Anterior cingulate cortex (tissue), 58 donors: Measurements from ENCODE around the gene FKBP4.
"Not testable (repeated sequence)": the region's sequence is repeated elsewhere in the genome, so short reads cannot be mapped to it uniquely, and the experiment has no call there.

Experiments
- DNase-seq, 58 donors: peaks; one replicate each; lab custom pipeline; 2025; lab: John Stamatoyannopoulos, UW

FKBP4 gene, protein sequence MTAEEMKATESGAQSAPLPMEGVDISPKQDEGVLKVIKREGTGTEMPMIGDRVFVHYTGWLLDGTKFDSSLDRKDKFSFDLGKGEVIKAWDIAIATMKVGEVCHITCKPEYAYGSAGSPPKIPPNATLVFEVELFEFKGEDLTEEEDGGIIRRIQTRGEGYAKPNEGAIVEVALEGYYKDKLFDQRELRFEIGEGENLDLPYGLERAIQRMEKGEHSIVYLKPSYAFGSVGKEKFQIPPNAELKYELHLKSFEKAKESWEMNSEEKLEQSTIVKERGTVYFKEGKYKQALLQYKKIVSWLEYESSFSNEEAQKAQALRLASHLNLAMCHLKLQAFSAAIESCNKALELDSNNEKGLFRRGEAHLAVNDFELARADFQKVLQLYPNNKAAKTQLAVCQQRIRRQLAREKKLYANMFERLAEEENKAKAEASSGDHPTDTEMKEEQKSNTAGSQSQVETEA

DNA sequence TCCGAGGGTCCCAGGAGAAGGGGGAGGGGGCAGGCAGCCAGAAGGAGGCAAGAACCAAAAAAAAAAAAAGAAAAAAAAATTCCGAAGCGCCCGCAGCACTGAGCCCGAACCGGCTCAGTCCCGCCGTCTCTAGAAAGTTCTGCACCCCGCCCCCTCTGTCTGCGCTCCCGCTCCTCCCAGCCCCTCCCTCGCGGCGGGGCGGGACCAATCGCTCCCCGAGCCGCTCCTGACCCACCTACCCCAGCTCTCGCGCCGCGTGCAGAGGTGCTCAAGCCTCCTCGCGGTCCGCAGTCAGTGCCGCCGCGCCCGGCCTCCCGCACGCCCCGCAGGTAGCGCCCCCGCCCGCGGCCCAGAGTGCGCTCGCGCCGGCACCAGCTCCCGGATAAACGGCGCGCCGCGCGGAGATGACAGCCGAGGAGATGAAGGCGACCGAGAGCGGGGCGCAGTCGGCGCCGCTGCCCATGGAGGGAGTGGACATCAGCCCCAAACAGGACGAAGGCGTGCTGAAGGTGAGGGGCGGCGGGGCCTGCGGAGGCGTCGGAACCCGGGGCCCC, at the start of gene FKBP4:
Gene FKBP4, plus strand, starts transcription at position 235 of the 554 bp plus-strand sequence. Its CDS starts 170 bp downstream, at position 405.
- peak; percentile 19 to 96 (median 88) for DNase-seq

DNA sequence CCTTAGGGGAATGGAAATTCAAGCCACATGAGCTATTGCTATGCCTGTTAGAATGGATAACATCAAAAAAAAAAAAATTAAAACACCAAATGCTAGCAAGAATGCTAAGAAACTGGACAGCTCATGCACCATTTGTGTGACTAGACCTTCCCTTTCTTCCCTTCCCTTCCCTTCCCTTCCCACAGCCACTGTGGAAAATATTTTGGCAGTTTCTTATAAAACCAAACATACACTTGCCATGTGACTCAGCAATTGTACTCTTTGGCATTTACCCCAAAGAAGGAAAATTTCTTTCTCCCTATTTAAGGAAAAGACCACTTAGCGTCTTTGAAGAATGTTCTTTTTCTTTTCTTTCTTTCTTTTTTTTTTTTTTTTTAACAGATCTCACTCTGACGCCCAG, 49.1 kb upstream of the FKBP4 start:
- DNase-seq: no peak

DNA sequence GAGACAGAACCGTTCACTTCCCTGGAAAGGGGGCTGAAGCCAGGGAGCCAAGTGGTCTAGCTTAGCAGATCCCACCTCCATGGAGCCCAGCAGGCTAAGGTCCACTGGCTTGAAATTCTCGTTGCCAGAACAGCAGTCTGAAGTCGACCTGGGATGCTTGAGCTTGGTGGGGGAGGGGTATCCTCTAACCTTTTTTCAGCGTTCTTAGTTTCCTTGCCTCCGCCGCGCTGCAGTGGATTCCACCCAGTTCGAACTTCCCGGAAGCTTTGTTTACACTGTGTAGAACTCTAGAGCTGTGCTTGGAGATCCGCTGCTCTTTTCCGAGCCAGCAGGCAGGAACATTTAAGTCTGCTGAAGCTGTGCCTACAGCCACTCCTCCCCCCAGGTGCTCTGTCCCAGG, 45.2 kb upstream of the FKBP4 start:
- DNase-seq: no peak

DNA sequence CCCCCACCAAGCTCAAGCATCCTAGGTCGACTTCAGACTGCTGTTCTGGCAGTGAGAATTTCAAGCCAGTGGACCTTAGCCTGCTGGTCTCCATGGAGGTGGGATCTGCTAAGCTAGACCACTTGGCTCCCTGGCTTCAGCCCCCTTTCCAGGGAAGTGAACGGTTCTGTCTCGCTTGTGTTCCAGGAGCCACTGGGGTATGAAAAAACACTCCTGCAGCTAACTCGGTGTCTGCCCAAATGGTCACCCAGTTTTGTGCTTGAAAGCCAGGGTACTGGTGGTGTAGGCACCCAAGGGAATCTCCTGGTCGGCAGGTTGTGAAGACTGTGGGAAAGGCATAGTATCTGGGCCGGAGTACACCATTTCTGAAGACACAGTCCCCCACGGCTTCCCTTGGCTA, 44.6 kb upstream of the FKBP4 start:
- DNase-seq: no peak

DNA sequence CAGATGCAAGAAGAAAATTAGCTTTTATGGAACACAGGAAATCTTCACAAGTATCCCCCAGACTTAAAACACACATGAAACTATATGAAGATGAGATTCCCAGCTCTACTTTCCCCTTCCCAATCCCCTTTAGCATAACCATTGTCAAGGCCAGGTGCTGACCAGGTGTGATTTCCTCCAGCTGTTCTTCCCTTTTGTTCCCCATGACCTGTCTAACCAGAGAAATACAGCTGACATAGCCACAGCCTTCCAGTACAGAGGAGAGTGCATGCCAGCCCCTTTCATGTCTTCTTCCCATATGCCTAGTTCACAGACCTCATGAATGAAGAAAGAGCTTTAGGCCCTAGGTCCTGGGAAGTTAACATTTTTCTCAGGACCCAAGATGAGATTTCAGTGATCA, 43.5 kb upstream of the FKBP4 start:
- DNase-seq: no peak

DNA sequence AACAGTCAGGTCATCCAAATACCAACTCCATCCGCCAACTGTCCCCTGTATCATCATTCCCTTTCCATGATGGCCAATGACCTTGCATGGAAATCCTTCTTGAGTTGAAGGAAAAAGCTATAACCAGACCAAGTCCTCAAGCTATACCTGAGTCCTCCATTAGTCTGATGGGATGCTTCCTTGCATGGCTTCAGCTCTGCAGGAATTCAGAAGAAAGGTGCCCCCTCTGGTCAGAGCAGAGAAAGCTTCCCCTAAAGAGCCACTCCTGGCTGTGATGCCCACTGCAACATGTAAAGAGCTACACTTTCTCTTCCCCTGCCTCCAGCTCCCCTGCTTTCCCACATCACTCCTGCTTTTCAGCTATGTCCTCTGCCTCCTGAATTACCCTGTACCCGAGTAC, 43.1 kb upstream of the FKBP4 start:
- DNase-seq: no peak

DNA sequence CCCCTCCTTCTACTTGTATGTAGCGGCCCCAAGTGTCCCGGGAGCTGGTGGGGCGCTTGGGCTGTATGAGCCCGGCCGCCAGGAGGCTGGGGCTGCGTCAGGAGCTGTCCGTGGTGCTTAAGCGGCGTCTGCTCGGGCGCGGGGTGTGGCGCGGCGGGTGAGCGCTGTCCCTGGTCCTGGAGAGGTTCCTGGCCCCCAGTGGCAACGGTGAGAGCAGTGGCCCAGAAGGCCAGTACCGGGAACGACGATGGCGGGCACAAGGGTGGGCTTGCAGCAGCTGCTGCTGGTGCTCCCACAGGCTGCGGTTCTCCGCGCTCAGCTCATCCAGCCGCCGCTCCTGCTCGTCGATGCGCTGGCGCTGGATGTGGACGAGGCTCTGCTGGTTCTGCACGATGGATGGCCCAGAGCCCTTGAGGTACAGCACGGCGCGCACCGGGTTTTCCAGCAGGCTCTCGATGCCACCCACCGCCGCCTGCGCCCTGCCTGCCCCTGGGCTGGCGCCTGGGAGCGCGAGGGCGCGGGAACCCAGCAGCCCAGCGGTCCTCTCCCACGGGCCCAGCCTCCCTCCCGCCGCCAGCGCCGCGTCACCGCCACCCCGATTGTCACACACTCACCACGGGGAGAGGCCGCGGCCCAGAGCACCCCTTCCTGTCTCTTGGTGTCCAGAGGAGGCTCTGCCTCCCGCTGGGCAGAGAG, 41.9 kb upstream of the FKBP4 start:
- DNase-seq: peak in 48 of 58 donors; percentile 6 to 60 (median 30)

DNA sequence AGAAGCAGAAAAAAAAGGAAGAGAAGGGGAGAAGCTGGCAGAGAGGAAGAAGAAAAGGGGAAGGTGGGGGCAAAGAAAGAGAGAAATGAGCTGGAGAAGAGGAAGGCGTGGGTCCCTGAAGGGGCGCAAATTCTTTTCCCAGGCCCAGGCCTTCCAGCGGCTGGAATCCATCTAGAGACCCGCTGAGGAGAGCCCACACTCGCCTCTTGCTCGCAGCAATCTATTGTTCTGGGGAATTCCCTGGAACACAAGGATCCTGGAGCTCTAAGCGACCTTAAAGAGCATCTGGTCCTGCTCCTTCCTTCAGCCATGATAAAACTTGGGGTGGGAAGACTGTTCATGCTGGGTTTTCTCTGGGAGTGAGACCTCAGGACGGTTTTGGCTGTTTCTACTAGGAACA, 41.2 kb upstream of the FKBP4 start:
- DNase-seq: no peak

DNA sequence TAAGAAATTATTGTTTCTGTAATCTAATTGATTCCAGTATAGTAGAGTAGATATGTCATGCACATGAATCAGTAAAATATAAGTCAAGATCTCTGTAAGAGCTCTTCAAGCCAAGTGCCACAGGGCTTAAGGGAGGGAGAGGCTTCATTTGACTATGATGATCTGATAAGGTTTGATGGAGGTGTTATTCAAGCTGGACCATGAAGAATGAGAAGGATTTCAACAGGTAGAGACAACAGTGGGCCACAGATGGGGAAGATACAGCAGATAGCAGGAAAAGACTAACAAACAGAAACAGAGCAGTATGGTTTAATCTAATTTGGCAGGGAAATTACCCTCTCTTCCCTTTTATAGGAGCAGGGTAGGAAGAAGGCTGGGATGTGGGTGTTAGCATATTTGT, 40.6 kb upstream of the FKBP4 start:
- DNase-seq: no peak

DNA sequence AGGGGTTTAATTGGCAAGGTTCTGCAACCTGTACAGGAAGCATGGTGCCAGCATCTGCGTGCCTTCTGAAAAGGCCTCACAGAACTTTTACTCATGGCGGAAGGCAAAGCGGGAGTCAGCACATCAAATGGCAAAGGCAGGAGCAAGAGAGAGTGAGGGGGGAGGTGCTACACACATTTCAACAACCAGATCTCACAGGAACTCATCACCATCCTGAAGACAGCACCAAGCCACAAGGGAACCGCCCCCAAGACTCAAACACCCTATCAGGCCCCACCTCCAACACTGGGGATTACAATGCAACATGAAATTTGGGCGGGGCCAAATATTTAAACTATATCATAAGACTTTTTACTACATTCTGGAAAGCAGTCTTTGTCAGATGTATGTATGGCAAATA, 38.0 kb upstream of the FKBP4 start:
- DNase-seq: no peak

DNA sequence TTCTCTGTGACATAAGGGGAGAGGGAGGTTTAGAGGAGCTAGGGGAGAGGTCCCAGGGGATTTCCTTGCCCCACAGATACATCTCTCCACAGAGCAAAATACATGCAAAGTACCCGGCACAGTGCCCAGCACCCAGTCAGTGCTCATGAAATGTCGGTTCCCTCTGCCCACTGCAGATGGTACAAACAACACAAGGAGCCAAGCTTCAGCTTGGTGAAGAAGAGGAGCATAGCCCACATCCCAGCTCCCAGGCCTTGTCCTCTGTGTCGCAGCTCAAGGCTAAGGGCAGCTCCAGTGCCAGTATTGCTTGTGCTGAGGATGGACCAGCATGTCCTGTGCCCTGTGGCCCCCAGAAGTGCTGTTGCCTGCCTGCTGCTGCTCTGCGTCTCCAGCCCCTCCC, 35.0 kb upstream of the FKBP4 start:
- no peak for DNase-seq

DNA sequence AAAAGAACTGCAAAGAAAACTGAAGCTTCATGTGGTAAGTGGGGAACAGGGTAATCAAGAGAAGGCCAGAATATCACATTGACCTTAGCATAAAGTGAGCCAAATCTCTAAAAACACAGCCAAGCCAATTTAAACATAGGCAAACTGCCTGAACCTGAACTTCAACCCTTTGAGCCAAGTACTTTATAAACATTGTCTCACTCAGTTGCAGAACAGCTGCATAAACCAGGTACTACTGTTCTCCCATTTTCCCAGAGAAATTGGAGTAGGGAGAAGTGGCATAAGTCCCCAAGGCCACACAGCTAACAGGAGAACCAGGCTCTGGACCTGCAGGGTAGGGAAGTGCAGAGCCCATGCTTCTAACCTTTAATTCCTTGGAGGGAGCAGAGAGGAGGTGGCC, 30.4 kb upstream of the FKBP4 start:
- DNase-seq: no peak

DNA sequence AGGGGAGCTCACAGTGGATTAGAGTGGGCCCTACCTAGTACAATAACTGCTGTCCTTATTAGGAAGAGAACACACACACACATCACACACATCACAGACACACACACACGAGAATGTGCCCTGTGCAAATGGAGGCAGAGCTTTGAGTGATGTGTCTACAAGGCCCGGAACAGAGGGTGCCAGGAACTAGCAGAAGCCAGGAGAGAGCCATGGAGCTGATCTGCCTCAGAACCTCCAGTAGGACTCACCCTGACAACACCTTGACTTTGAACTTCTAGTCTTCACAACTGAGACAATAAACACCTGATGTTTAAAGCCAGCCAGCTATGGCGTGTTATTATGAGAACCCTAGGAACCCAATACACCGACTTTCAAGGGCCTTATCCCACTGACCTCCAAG, 29.7 kb upstream of the FKBP4 start:
- no peak for DNase-seq

DNA sequence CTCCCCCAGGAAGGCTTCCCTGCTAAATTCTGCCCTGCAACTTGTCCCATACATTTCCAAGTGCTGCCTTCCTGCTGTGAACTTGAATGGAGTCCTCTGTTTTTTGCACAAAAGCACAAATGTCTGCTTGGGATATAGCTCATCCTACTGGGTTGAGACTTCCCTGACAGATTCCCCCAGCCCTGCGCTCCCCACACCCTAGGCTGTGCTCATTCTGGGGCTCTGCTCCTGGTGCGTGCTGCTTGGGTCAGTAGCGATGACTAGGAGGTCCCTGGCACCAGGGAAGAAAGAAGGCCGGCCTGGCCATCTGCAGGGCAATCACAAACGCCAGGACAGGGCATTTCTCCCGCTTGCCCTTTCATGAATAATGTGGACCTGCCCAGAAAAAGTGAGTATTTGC, 29.2 kb upstream of the FKBP4 start:
- DNase-seq: no peak

DNA sequence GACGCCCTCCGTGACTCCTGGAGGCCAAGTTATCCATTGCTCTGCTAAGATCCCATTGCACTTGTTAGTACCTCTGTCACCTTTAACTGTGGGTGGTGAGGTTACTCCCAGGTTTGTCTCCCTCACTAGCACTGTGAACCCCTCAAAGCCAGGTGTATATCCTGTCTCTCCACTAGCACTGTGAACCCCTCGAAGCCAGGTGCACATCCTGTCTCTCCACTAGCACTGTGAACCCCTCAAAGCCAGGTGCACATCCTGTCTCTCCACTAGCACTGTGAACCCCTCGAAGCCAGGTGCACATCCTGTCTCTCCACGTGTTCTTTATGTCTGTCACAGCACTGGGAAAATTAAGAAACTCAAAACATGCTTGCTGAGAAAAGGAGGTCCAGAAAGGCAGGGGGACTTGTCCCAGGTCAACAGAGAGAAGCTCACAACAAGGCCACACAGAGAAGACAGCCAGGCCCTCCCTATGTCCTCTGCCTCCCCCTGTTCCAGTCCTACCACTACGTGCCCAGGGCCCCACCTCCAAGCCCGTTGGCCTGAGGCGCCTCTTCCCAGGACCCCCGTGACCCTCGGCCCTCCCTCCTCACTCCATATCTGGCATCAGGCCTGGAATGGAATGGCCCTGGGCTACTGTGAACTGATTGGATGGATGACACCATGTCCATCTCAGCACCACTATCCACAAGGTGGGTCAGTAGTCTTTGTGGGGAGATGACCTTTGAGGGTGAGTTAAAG, 26.4 kb upstream of the FKBP4 start:
- no peak for DNase-seq

DNA sequence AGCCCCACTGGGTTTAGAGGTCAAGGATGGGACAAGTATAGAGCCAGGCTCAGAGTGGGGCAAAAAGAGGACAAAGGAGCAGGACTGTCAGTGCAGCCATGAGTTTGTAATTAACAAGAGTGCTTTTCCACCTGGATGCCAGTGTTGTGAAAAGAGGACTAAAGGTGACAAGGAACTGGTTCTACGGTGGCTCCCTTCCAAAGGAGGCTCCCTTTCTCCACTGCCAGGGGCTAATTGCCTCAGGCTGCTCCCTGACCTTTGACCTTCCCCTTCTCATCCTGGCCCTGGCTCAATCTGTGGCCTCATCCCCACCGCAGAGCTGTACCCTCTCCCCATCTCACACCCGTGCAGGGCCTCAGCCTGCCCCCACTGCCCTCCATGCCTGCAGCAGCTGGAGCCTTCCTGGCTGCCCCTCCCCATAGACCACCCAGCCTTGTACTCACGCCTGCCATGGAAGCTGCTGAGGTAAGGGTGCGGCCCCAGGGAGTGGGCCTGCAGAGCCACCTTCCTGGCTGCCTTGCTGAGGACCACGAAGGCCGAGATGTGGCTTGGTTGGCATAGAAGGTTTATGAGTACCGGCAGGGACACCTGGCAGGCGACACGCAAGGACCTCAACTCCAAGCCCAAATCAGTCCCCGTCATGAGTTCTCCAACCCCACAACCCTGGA, 24.8 kb upstream of the FKBP4 start:
- DNase-seq: no peak

DNA sequence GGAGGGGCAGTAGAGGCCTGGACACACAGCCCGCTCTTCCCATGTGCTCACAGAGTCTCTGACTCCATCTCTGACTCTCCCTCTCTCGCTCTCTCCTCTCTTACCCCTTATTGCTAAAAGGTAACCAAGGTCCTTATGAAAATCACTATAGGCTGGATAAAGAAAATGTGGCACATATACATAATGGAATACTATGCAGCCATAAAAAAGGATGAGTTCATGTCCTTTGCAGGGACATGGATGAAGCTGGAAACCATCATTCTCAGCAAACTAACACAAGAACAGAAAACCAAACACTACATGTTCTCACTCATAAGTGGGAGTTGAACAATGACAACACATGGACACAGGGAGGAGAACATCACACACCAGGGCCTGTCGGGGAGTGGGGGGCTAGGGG, 24.2 kb upstream of the FKBP4 start:
- not testable (repeated sequence) for DNase-seq

DNA sequence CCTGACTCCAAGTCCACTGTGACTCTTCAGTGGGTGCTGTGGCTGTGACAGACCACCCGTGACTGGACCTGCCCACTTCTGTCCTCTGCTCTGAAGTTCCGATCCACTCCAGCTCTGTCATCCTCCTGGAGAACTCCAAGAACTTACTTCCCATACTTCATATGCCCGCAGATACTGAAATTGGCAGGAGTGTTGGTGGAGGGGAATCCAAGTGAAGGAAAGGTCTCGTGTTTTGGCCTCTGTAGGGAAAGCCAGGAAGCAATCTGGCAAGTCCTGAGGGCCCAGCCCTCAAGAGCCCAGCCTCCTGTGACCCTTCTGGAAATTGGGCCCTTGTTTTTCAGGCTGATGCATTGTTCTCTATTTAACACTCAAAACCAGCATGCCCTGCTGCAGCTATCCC, 22.4 kb upstream of the FKBP4 start:
- no peak for DNase-seq

DNA sequence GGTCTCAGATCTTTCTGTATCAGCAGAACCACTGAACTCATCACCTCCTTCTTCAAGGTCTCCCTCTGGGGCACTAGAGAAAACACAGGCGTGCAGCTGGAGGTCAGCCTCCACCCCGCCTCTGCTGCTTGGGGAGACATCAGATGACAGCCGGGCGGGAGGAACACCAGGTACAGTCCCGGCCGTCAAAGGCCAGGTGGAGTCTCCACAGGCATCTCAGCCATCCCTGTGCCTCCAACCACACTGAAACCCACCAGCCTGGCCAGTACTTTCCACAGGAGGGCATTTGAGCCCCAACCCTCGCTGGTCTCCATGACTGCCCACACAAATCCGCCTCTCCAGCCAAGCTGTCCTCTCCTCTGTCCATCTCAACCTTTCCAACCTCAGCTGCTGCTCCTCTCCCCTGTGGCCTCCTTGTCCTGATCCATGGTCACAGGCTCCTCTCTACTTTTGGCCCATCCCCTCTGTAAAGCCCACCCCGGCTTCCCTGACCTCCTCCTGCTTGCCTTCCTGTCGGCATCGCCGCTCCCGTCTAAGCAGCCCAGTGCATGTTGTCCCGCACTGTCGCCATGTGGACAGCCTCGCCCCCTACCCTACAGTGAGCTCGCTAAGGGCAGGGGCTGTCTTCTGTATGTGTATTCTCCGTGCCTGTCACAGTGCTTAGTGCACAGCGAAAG, 21.4 kb upstream of the FKBP4 start:
- DNase-seq: no peak

DNA sequence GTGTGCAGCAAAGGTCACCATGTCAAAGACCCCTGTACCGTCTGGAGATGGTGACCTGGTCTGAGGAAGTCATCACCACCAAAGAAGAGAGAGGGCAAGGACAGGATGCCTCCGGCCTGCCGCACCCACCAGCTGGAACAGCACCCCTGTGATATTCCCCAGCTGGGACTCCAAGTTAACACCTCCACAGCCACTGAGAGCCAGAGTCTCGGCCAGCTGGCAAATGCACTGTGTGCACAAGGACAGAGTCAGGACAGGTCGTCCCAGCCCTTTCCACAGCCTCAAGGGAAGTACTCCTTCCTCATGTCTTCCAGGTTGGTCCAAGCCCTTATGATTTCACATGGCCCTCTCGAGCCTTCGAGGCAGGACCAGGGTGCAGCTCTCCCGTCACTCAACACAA, 19.3 kb upstream of the FKBP4 start:
- no peak for DNase-seq
